Measurements from ENCODE around the gene ZNF200.
A peak's percentile ranks its signal among the peaks of the same experiment; 100 is the strongest.

Gene ZNF200

GRCh38 chr16:3248596-3248995 lies 13.6 kb upstream of the ZNF200 start:
- Histone ChIP-seq H3K27me3 (ENCODE audit: control insufficient read depth, insufficient read depth, low read length) (peaks cover 5% of the 10 kb centered on the region), H3K36me3 (ENCODE audit: control insufficient read depth, insufficient read depth, low read length) (no peaks in the 10 kb centered on the region), H3K4me1 (ENCODE audit: control insufficient read depth, insufficient read depth, low read length) (no peaks in the 10 kb centered on the region), H3K9ac (ENCODE audit: low read length) (no peak overlapping the region), H3K9me3 (ENCODE audit: control insufficient read depth, low read length) (no peaks in the 10 kb centered on the region), H3K4me3 (ENCODE audit: low read length) (no peak overlapping the region)

- no peak overlapping the region for H3K4me3 ChIP-seq (ENCODE audit: low read length)
- H3K9me3 ChIP-seq (ENCODE audit: control insufficient read depth, low read length), result no peaks in the 10 kb centered on the region
- no peaks in the 10 kb centered on the region for H3K36me3 ChIP-seq (ENCODE audit: control insufficient read depth, insufficient read depth, low read length)
- peaks cover 6% of the 10 kb centered on the region for H3K27me3 ChIP-seq (ENCODE audit: control insufficient read depth, insufficient read depth, low read length)
- no peak overlapping the region for H3K9ac ChIP-seq (ENCODE audit: low read length)
- H3K4me1 ChIP-seq (ENCODE audit: control insufficient read depth, insufficient read depth, low read length), result no peaks in the 10 kb centered on the region
Observed at GRCh38 chr16:3246876-3247275, 11.9 kb upstream of the ZNF200 start.

GRCh38 chr16:3246002-3246401 lies 11.0 kb upstream of the ZNF200 start:
- peaks cover 6% of the 10 kb centered on the region for H3K27me3 ChIP-seq (ENCODE audit: control insufficient read depth, insufficient read depth, low read length)

GRCh38 chr16:3243882-3244281 lies 8.9 kb upstream of the ZNF200 start:
- Histone ChIP-seq H3K9me3 (ENCODE audit: control insufficient read depth, low read length) (no peaks in the 10 kb centered on the region), H3K36me3 (ENCODE audit: control insufficient read depth, insufficient read depth, low read length) (no peaks in the 10 kb centered on the region), H3K9ac (ENCODE audit: low read length) (no peak overlapping the region), H3K4me1 (ENCODE audit: control insufficient read depth, insufficient read depth, low read length) (no peaks in the 10 kb centered on the region), H3K27me3 (ENCODE audit: control insufficient read depth, insufficient read depth, low read length) (peaks cover 4% of the 10 kb centered on the region), H3K4me3 (ENCODE audit: low read length) (no peak overlapping the region)

More at GRCh38 chr16:3246002-3246401, 11.0 kb upstream of the ZNF200 start:
- Histone ChIP-seq H3K4me3 (ENCODE audit: low read length) (no peak overlapping the region), H3K4me1 (ENCODE audit: control insufficient read depth, insufficient read depth, low read length) (no peaks in the 10 kb centered on the region), H3K9me3 (ENCODE audit: control insufficient read depth, low read length) (no peaks in the 10 kb centered on the region), H3K9ac (ENCODE audit: low read length) (no peak overlapping the region), H3K36me3 (ENCODE audit: control insufficient read depth, insufficient read depth, low read length) (no peaks in the 10 kb centered on the region)

GRCh38 chr16:3242709-3243108 lies 7.8 kb upstream of the ZNF200 start:
- Histone ChIP-seq H3K4me3 (ENCODE audit: low read length) (no peak overlapping the region), H3K27me3 (ENCODE audit: control insufficient read depth, insufficient read depth, low read length) (peaks cover 4% of the 10 kb centered on the region), H3K9me3 (ENCODE audit: control insufficient read depth, low read length) (no peaks in the 10 kb centered on the region), H3K9ac (ENCODE audit: low read length) (no peak overlapping the region), H3K36me3 (ENCODE audit: control insufficient read depth, insufficient read depth, low read length) (no peaks in the 10 kb centered on the region), H3K4me1 (ENCODE audit: control insufficient read depth, insufficient read depth, low read length) (no peaks in the 10 kb centered on the region)

- Histone ChIP-seq H3K9me3 (ENCODE audit: control insufficient read depth, low read length) (no peaks in the 10 kb centered on the region), H3K4me1 (ENCODE audit: control insufficient read depth, insufficient read depth, low read length) (no peaks in the 10 kb centered on the region), H3K9ac (ENCODE audit: low read length) (no peak overlapping the region), H3K4me3 (ENCODE audit: low read length) (no peak overlapping the region), H3K36me3 (ENCODE audit: control insufficient read depth, insufficient read depth, low read length) (no peaks in the 10 kb centered on the region), H3K27me3 (ENCODE audit: control insufficient read depth, insufficient read depth, low read length) (peaks cover 4% of the 10 kb centered on the region)
Observed at GRCh38 chr16:3241761-3242160, 6.8 kb upstream of the ZNF200 start.

- Histone ChIP-seq H3K27me3 (ENCODE audit: control insufficient read depth, insufficient read depth, low read length) (no peaks in the 10 kb centered on the region), H3K9ac (ENCODE audit: low read length) (no peak overlapping the region), H3K9me3 (ENCODE audit: control insufficient read depth, low read length) (no peaks in the 10 kb centered on the region), H3K4me3 (ENCODE audit: low read length) (no peak overlapping the region), H3K4me1 (ENCODE audit: control insufficient read depth, insufficient read depth, low read length) (peaks cover 12% of the 10 kb centered on the region), H3K36me3 (ENCODE audit: control insufficient read depth, insufficient read depth, low read length) (peaks cover 12% of the 10 kb centered on the region)
Observed at GRCh38 chr16:3235856-3236669, 1.1 kb upstream of the ZNF200 start.

- peak overlapping the region; percentile 86 for H3K9ac ChIP-seq (ENCODE audit: low read length)
- no peaks in the 10 kb centered on the region for H3K27me3 ChIP-seq (ENCODE audit: control insufficient read depth, insufficient read depth, low read length)
- H3K4me3 ChIP-seq (ENCODE audit: low read length), result peak overlapping the region; percentile 83
- H3K36me3 ChIP-seq (ENCODE audit: control insufficient read depth, insufficient read depth, low read length), result peaks cover 12% of the 10 kb centered on the region
- H3K9me3 ChIP-seq (ENCODE audit: control insufficient read depth, low read length), result no peaks in the 10 kb centered on the region
- H3K4me1 ChIP-seq (ENCODE audit: control insufficient read depth, insufficient read depth, low read length), result peaks cover 12% of the 10 kb centered on the region
Observed at GRCh38 chr16:3234543-3234856, 458 bp downstream of the ZNF200 start.

- no peaks in the 10 kb centered on the region for H3K27me3 ChIP-seq (ENCODE audit: control insufficient read depth, insufficient read depth, low read length)
- no peak overlapping the region for H3K9ac ChIP-seq (ENCODE audit: low read length)
- H3K4me3 ChIP-seq (ENCODE audit: low read length), result no peak overlapping the region
- H3K9me3 ChIP-seq (ENCODE audit: control insufficient read depth, low read length), result peaks cover 17% of the 10 kb centered on the region
- peaks cover 5% of the 10 kb centered on the region for H3K36me3 ChIP-seq (ENCODE audit: control insufficient read depth, insufficient read depth, low read length)
- H3K4me1 ChIP-seq (ENCODE audit: control insufficient read depth, insufficient read depth, low read length), result no peaks in the 10 kb centered on the region
Observed at GRCh38 chr16:3223913-3224515, 10.9 kb downstream of the ZNF200 start.

- Histone ChIP-seq H3K9ac (ENCODE audit: low read length) (no peak overlapping the region), H3K27me3 (ENCODE audit: control insufficient read depth, insufficient read depth, low read length) (no peaks in the 10 kb centered on the region), H3K36me3 (ENCODE audit: control insufficient read depth, insufficient read depth, low read length) (peaks cover 5% of the 10 kb centered on the region), H3K9me3 (ENCODE audit: control insufficient read depth, low read length) (peaks cover 17% of the 10 kb centered on the region), H3K4me3 (ENCODE audit: low read length) (no peak overlapping the region), H3K4me1 (ENCODE audit: control insufficient read depth, insufficient read depth, low read length) (no peaks in the 10 kb centered on the region)
Observed at GRCh38 chr16:3220839-3221238, 14.1 kb downstream of the ZNF200 start.

GRCh38 chr16:3216263-3216640 lies 18.7 kb downstream of the ZNF200 start:
- H3K4me1 ChIP-seq (ENCODE audit: control insufficient read depth, insufficient read depth, low read length), result no peaks in the 10 kb centered on the region
- H3K36me3 ChIP-seq (ENCODE audit: control insufficient read depth, insufficient read depth, low read length), result no peaks in the 10 kb centered on the region
- H3K9ac ChIP-seq (ENCODE audit: low read length), result no peak overlapping the region
- no peak overlapping the region for H3K4me3 ChIP-seq (ENCODE audit: low read length)
- no peaks in the 10 kb centered on the region for H3K9me3 ChIP-seq (ENCODE audit: control insufficient read depth, low read length)
- no peaks in the 10 kb centered on the region for H3K27me3 ChIP-seq (ENCODE audit: control insufficient read depth, insufficient read depth, low read length)

- no peaks in the 10 kb centered on the region for H3K36me3 ChIP-seq (ENCODE audit: control insufficient read depth, insufficient read depth, low read length)
- H3K9me3 ChIP-seq (ENCODE audit: control insufficient read depth, low read length), result no peaks in the 10 kb centered on the region
- no peak overlapping the region for H3K9ac ChIP-seq (ENCODE audit: low read length)
- H3K4me1 ChIP-seq (ENCODE audit: control insufficient read depth, insufficient read depth, low read length), result no peaks in the 10 kb centered on the region
- no peaks in the 10 kb centered on the region for H3K27me3 ChIP-seq (ENCODE audit: control insufficient read depth, insufficient read depth, low read length)
- no peak overlapping the region for H3K4me3 ChIP-seq (ENCODE audit: low read length)
Observed at GRCh38 chr16:3215601-3216262, 19.2 kb downstream of the ZNF200 start.

Data from mucosa of stomach (tissue), 1 donor.